GOT3 (cell line): Measurements from ENCODE around the gene GRIN2C.

ENCODE experiments used
- DNase-seq: peaks from one replicate; lab custom pipeline; 2025; ENCODE audit warnings: mixed read lengths; lab: John Stamatoyannopoulos, UW

GRIN2C gene

GRCh38 chr17:74864297-74864865 lies 4.7 kb upstream of the GRIN2C start:
- DNase-seq, result no peak

GRCh38 chr17:74863420-74864296 lies 4.0 kb upstream of the GRIN2C start:
- DNase-seq, result no peak

GRCh38 chr17:74862919-74863318 lies 3.2 kb upstream of the GRIN2C start:
- no peak for DNase-seq

GRCh38 chr17:74862108-74862901 lies 2.6 kb upstream of the GRIN2C start:
- no peak for DNase-seq

GRCh38 chr17:74861662-74862107 lies 2.0 kb upstream of the GRIN2C start:
- no peak for DNase-seq

GRCh38 chr17:74860872-74861661 lies 1.4 kb upstream of the GRIN2C start:
- DNase-seq, result no peak

- DNase-seq, result no peak
These were observed 665 bp upstream of the GRIN2C start for GRCh38 chr17:74860229-74860871.

GRCh38 chr17:74858672-74859458 lies 820 bp downstream of the GRIN2C start:
- no peak for DNase-seq

GRCh38 chr17:74857191-74857590 lies 2.5 kb downstream of the GRIN2C start:
- DNase-seq, result no peak

- DNase-seq, result no peak
These were observed 3.6 kb downstream of the GRIN2C start for GRCh38 chr17:74856112-74856511.

- no peak for DNase-seq
These were observed 4.4 kb downstream of the GRIN2C start for GRCh38 chr17:74855323-74855722.

- no peak for DNase-seq
These were observed 4.9 kb downstream of the GRIN2C start for GRCh38 chr17:74854792-74855191.

GRCh38 chr17:74853669-74854068 lies 6.0 kb downstream of the GRIN2C start:
- no peak for DNase-seq

- no peak for DNase-seq
These were observed 6.7 kb downstream of the GRIN2C start for GRCh38 chr17:74853048-74853397.

GRCh38 chr17:74852237-74853047 lies 7.2 kb downstream of the GRIN2C start:
- DNase-seq, result no peak

GRCh38 chr17:74851612-74852236 lies 8.0 kb downstream of the GRIN2C start:
- no peak for DNase-seq

- no peak for DNase-seq
These were observed 8.8 kb downstream of the GRIN2C start for GRCh38 chr17:74850914-74851313.

GRCh38 chr17:74850310-74850709 lies 9.4 kb downstream of the GRIN2C start:
- DNase-seq, result no peak

GRCh38 chr17:74848656-74849399 lies 10.9 kb downstream of the GRIN2C start:
- DNase-seq, result no peak
